Right cardiac atrium (tissue), 5 donors: ENCODE data around the gene TBC1D2B. TPM values are rescaled to one million over a fixed set of nuclear protein-coding genes. Genes with fewer than 3 reads are reported as not detected.
A peak's percentile ranks its signal among the peaks of the same experiment; 100 is the strongest.

Experiments used
- ATAC-seq, 2 donors: fragments of 200-7000 bp; cut with Tn5 transposase; one replicate each; pipeline versions ENCODE4 v1.8.0 to v1.9.1; 2020; ENCODE audit warnings: moderate library complexity in 2 of 2, mild to moderate bottlenecking in 1 of 2
- DNase-seq, 3 donors: peaks; one replicate each; pipeline ENCODE4 v3.0.0-alpha.2; 2020
- H3K27ac ChIP-seq: one replicate; pipeline ENCODE4 v1.5.1; 2013; ENCODE audit warnings: mild to moderate bottlenecking, low read length, control low read depth, moderate library complexity
- H3K27me3 ChIP-seq: one replicate; pipeline ENCODE4 v1.6.1; 2013; ENCODE audit not compliant: control insufficient read depth, insufficient read depth
- H3K4me1 ChIP-seq: one replicate; pipeline ENCODE4 v1.6.1; 2013; ENCODE audit warnings: low read length; ENCODE audit not compliant: control insufficient read depth, insufficient read depth
- H3K4me3 ChIP-seq: one replicate; pipeline ENCODE4 v1.5.1; 2013; ENCODE audit warnings: low read length, control low read depth
- H3K9me3 ChIP-seq: one replicate; pipeline ENCODE4 v1.6.1; 2013; ENCODE audit warnings: low read length; ENCODE audit not compliant: control insufficient read depth
- WGBS: extraction: QIAGEN DNeasy Blood & Tissue Kit; methylation state at CpG from one replicate; pipeline ENCODE4 v1.1.7; 2013; 5-methylcytosine and 5-hydroxymethylcytosine counted together
- intact Hi-C, 4 donors: fragments of 100-400 bp; cut with DNase I; formaldehyde crosslinking; loops; one replicate each; pipeline versions ENCODE4 v1.11.0 to v1.14.0; 2022 to 2023
- polyA plus RNA-seq: library from polyadenylated mRNA; stranded (reverse); fragments of 200-250 nt; gene quantifications from one replicate; pipeline ENCODE4 v1.2.3, GENCODE V29; 2013
- total RNA-seq, 4 donors: library from RNA; stranded (reverse); fragmentation: NEBNext Ultra II Directional; extraction: Animal tissue kit (Norgen Biotek cat#: 25700); gene quantifications; one replicate each; pipeline ENCODE4 v1.2.1, GENCODE V29; 2021
- donor health status: healthy with polysubstance abuse.
- donor health status: DM: no; HTN: yes; CAD: no.
- donor health status: DM: no; HTN: no; CAD: no.
- donor health status: DM: no; HTN: yes; CAD: no; lungs with severe emphysema.
- donor health status: DM: yes; HTN: yes; CAD: no.

Gene TBC1D2B
- total and polyA plus RNA-seq, 5 donors: 8.2 to 19.8 (median 15.0) TPM

GRCh38 chr15:78107471-78107870 is 30.0 kb upstream of the TBC1D2B start:
- Histone ChIP-seq H3K27ac (no peak overlapping the region), H3K4me1 (no peaks in the 10 kb centered on the region), H3K9me3 (no peaks in the 10 kb centered on the region), H3K27me3 (no peaks in the 10 kb centered on the region), H3K4me3 (no peak overlapping the region)
- 93% methylated on average over 8 of the region's 8 CpGs for WGBS
- ATAC-seq (no peak), DNase-seq (peak in 1 of 3 donors; percentile 26)
- intact Hi-C loops: loop anchor here in 2 of 4 donors (10.0 kb wide), 2 partner anchors 93 to 103 kb away; no protein-coding TSS in a partner anchor

- 91% methylated on average over 16 of the region's 16 CpGs for WGBS
- DNase-seq (peak in 1 of 3 donors; percentile 23), ATAC-seq (no peak)
- Histone ChIP-seq H3K27ac (no peak overlapping the region), H3K9me3 (no peaks in the 10 kb centered on the region), H3K27me3 (no peaks in the 10 kb centered on the region), H3K4me1 (no peaks in the 10 kb centered on the region), H3K4me3 (no peak overlapping the region)
- intact Hi-C loops: loop anchor here in 2 of 4 donors (10.0 kb wide), 2 partner anchors 91 to 101 kb away; no protein-coding TSS in a partner anchor
Observed at GRCh38 chr15:78105476-78106241, 28.1 kb upstream of the TBC1D2B start.

GRCh38 chr15:78104566-78105475 is 27.3 kb upstream of the TBC1D2B start:
- WGBS: 85% methylated on average over 12 of the region's 12 CpGs
- Histone ChIP-seq H3K4me3 (no peak overlapping the region), H3K9me3 (no peaks in the 10 kb centered on the region), H3K27me3 (no peaks in the 10 kb centered on the region), H3K4me1 (no peaks in the 10 kb centered on the region), H3K27ac (no peak overlapping the region)
- ATAC-seq (no peak), DNase-seq (peak in 1 of 3 donors; percentile 41)
- intact Hi-C loops: loop anchor here in 2 of 4 donors (10.0 kb wide), 2 partner anchors 90 to 100 kb away; no protein-coding TSS in a partner anchor

GRCh38 chr15:78104119-78104479 is 26.6 kb upstream of the TBC1D2B start:
- 89% methylated on average over 4 of the region's 4 CpGs for WGBS
- H3K27ac ChIP-seq: no peak overlapping the region

GRCh38 chr15:78103406-78104118 is 26.1 kb upstream of the TBC1D2B start:
- Histone ChIP-seq H3K27ac (no peak overlapping the region), H3K4me1 (no peaks in the 10 kb centered on the region), H3K9me3 (no peaks in the 10 kb centered on the region), H3K4me3 (no peak overlapping the region), H3K27me3 (no peaks in the 10 kb centered on the region)
- DNase-seq (no peak), ATAC-seq (no peak)
- intact Hi-C loops: loop anchor here in 2 of 4 donors (10.0 kb wide), 2 partner anchors 89 to 99 kb away; no protein-coding TSS in a partner anchor
- 82% methylated on average over 12 of the region's 12 CpGs for WGBS

More at GRCh38 chr15:78104119-78104479, 26.6 kb upstream of the TBC1D2B start:
- intact Hi-C loops: loop anchor here in 2 of 4 donors (10.0 kb wide), 2 partner anchors 89 to 99 kb away; no protein-coding TSS in a partner anchor
- Histone ChIP-seq H3K27me3 (no peaks in the 10 kb centered on the region), H3K4me3 (no peak overlapping the region), H3K4me1 (no peaks in the 10 kb centered on the region), H3K9me3 (no peaks in the 10 kb centered on the region)
- no peak for ATAC-seq
- DNase-seq: no peak

- whole genome bisulfite sequencing: 79% methylated on average over 6 of the region's 6 CpGs
- Histone ChIP-seq H3K9me3 (no peaks in the 10 kb centered on the region), H3K4me3 (no peak overlapping the region), H3K4me1 (no peaks in the 10 kb centered on the region), H3K27me3 (no peaks in the 10 kb centered on the region), H3K27ac (no peak overlapping the region)
- ATAC-seq (no peak), DNase-seq (no peak)
- intact Hi-C loops: loop anchor here in 2 of 4 donors (10.0 kb wide), 2 partner anchors 88 to 98 kb away; no protein-coding TSS in a partner anchor
Observed at GRCh38 chr15:78102741-78103140, 25.2 kb upstream of the TBC1D2B start.

- no peaks in the 10 kb centered on the region for H3K27me3 ChIP-seq
- ATAC-seq: no peak
- no peaks in the 10 kb centered on the region for H3K4me1 ChIP-seq
- no peaks in the 10 kb centered on the region for H3K9me3 ChIP-seq
- WGBS: 85% methylated on average over 1 of the region's 1 CpG
- DNase-seq: no peak
- intact Hi-C loops: loop anchor here in 2 of 4 donors (10.0 kb wide), 2 partner anchors 87 to 97 kb away; no protein-coding TSS in a partner anchor
- H3K27ac ChIP-seq: no peak overlapping the region
- H3K4me3 ChIP-seq: no peak overlapping the region
Observed at GRCh38 chr15:78102211-78102610, 24.7 kb upstream of the TBC1D2B start.

- 99% methylated on average over 5 of the region's 5 CpGs for WGBS
- no peak overlapping the region for H3K27ac ChIP-seq
- ATAC-seq (no peak), DNase-seq (no peak)
- intact Hi-C loops: loop anchor here in 2 of 4 donors (10.0 kb wide), 2 partner anchors 87 to 97 kb away; no protein-coding TSS in a partner anchor
- no peak overlapping the region for H3K4me3 ChIP-seq
- H3K4me1 ChIP-seq: no peaks in the 10 kb centered on the region
- H3K9me3 ChIP-seq: no peaks in the 10 kb centered on the region
- H3K27me3 ChIP-seq: no peaks in the 10 kb centered on the region
Observed at GRCh38 chr15:78101423-78102105, 24.1 kb upstream of the TBC1D2B start.

- no peaks in the 10 kb centered on the region for H3K4me1 ChIP-seq
- H3K9me3 ChIP-seq: no peaks in the 10 kb centered on the region
- H3K27ac ChIP-seq: no peak overlapping the region
- H3K4me3 ChIP-seq: no peak overlapping the region
- DNase-seq (no peak), ATAC-seq (no peak)
- 87% methylated on average over 2 of the region's 2 CpGs for WGBS
- intact Hi-C loops: loop anchor here in 2 of 4 donors (10.0 kb wide), 2 partner anchors 86 to 96 kb away; no protein-coding TSS in a partner anchor
- H3K27me3 ChIP-seq: no peaks in the 10 kb centered on the region
Observed at GRCh38 chr15:78100886-78101285, 23.4 kb upstream of the TBC1D2B start.
